Activated CD8-positive, alpha-beta memory T cell treated with anti-CD3 and anti-CD28 coated beads, Interleukin-2, amount 10 ng/mL, durations not matched to agents 7 days and 5 days (primary cell): Measurements from ENCODE around the gene LYZL4. TPM values are rescaled to one million over a fixed set of nuclear protein-coding genes. Genes with fewer than 3 reads are reported as not detected.

ENCODE experiments used
- ATAC-seq: fragments of 150-1000 bp; cut with Tn5 transposase; one replicate; pipeline ENCODE4 v1.10.0; 2021; ENCODE audit warnings: moderate library complexity
- CTCF ChIA-PET: fragments of 350-600 bp; sonication (Branson Sonifier 250); formaldehyde crosslinking; loops from one replicate; lab custom pipeline; 2021; ENCODE audit warnings: antibody characterized with exemption; lab: Charles Lee
- DNase-seq: peaks from one replicate; pipeline ENCODE4 v3.0.0-alpha.2; 2020
- H3K27ac Mint-ChIP-seq: one replicate; pipeline ENCODE4 v1.8.0; 2021; ENCODE audit warnings: mild to moderate bottlenecking, mixed read lengths
- H3K27me3 Mint-ChIP-seq: one replicate; pipeline ENCODE4 v1.8.0; 2021; ENCODE audit warnings: mixed read lengths
- H3K36me3 Mint-ChIP-seq: one replicate; pipeline ENCODE4 v1.8.0; 2021; ENCODE audit warnings: mild to moderate bottlenecking, mixed read lengths
- H3K4me1 Mint-ChIP-seq: one replicate; pipeline ENCODE4 v1.8.0; 2021; ENCODE audit warnings: mixed read lengths
- H3K4me3 Mint-ChIP-seq: one replicate; pipeline ENCODE4 v1.8.0; 2021; ENCODE audit warnings: mild to moderate bottlenecking, moderate library complexity, mixed read lengths
- H3K9me3 Mint-ChIP-seq: one replicate; pipeline ENCODE4 v1.8.0; 2022; ENCODE audit warnings: low read depth, mixed read lengths
- total RNA-seq, 2 experiments: library from RNA; stranded (reverse); gene quantifications; one replicate each; pipeline ENCODE4 v1.2.3, GENCODE V29; 2021

Gene LYZL4
- total RNA-seq, 2 experiments from 2014 or later = not detected

GRCh38 chr3:42412526-42413155 lies 2.2 kb upstream of the LYZL4 start:
- Mint-ChIP-seq H3K27me3 (peaks cover 22% of the 10 kb centered on the region), H3K27ac (no peak overlapping the region), H3K4me1 (no peaks in the 10 kb centered on the region), H3K36me3 (no peaks in the 10 kb centered on the region), H3K4me3 (no peak overlapping the region), H3K9me3 (no peaks in the 10 kb centered on the region)
- DNase-seq = no peak
- ATAC-seq = no peak
- CTCF ChIA-PET = no interaction called here

GRCh38 chr3:42411429-42411828 lies 1.0 kb upstream of the LYZL4 start:
- no peaks in the 10 kb centered on the region for H3K4me1 Mint-ChIP-seq
- H3K9me3 Mint-ChIP-seq = no peaks in the 10 kb centered on the region
- H3K36me3 Mint-ChIP-seq = no peaks in the 10 kb centered on the region
- DNase-seq (no peak), ATAC-seq (no peak)
- CTCF ChIA-PET = no interaction called here
- peaks cover 22% of the 10 kb centered on the region for H3K27me3 Mint-ChIP-seq
- H3K4me3 Mint-ChIP-seq = no peak overlapping the region
- H3K27ac Mint-ChIP-seq = no peak overlapping the region

GRCh38 chr3:42408156-42408555 lies 2.3 kb downstream of the LYZL4 start:
- DNase-seq (no peak), ATAC-seq (no peak)
- CTCF ChIA-PET = no interaction called here
- no peaks in the 10 kb centered on the region for H3K36me3 Mint-ChIP-seq
- no peak overlapping the region for H3K4me3 Mint-ChIP-seq
- H3K27me3 Mint-ChIP-seq = peaks cover 11% of the 10 kb centered on the region
- H3K4me1 Mint-ChIP-seq = peaks cover 3% of the 10 kb centered on the region
- H3K9me3 Mint-ChIP-seq = no peaks in the 10 kb centered on the region
- no peak overlapping the region for H3K27ac Mint-ChIP-seq

GRCh38 chr3:42406727-42407450 lies 3.5 kb downstream of the LYZL4 start:
- no peak overlapping the region for H3K27ac Mint-ChIP-seq
- DNase-seq = no peak
- H3K9me3 Mint-ChIP-seq = no peaks in the 10 kb centered on the region
- H3K4me3 Mint-ChIP-seq = no peak overlapping the region
- H3K4me1 Mint-ChIP-seq = peaks cover 3% of the 10 kb centered on the region
- CTCF ChIA-PET = no interaction called here
- peaks cover 11% of the 10 kb centered on the region for H3K27me3 Mint-ChIP-seq
- ATAC-seq = no peak
- no peaks in the 10 kb centered on the region for H3K36me3 Mint-ChIP-seq

- ATAC-seq (no peak), DNase-seq (no peak)
- CTCF ChIA-PET = no interaction called here
- Mint-ChIP-seq H3K4me3 (no peak overlapping the region), H3K27me3 (peaks cover 12% of the 10 kb centered on the region), H3K27ac (no peak overlapping the region), H3K9me3 (no peaks in the 10 kb centered on the region), H3K36me3 (peaks cover 2% of the 10 kb centered on the region), H3K4me1 (peaks cover 3% of the 10 kb centered on the region)
Measured at GRCh38 chr3:42405857-42406256, 4.6 kb downstream of the LYZL4 start.

DNA sequence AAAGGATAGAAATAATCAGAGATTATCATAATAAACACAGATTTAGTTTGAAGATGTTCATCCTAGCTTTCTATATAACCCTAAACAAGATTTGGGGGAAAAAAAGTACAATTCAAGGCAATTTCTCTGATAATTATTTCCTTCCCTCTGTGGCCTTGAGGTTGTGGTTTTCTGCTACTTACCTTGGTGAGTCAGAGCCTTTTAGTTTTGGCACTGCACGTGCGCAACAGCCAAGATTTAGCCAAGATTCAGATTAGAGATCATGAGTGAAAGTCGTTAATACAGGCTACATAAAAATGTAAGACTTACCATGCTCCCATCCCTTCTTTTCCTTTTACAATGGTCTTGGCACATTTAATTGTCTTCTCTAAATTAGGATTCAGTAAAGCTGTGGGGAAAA lies 6.7 kb downstream of the LYZL4 start:
- DNase-seq = no peak
- no peak overlapping the region for H3K27ac Mint-ChIP-seq
- CTCF ChIA-PET = no interaction called here
- peaks cover 2% of the 10 kb centered on the region for H3K36me3 Mint-ChIP-seq
- no peak overlapping the region for H3K4me3 Mint-ChIP-seq
- H3K27me3 Mint-ChIP-seq = peaks cover 2% of the 10 kb centered on the region
- H3K4me1 Mint-ChIP-seq = peaks cover 3% of the 10 kb centered on the region
- no peak for ATAC-seq
- H3K9me3 Mint-ChIP-seq = no peaks in the 10 kb centered on the region

DNA sequence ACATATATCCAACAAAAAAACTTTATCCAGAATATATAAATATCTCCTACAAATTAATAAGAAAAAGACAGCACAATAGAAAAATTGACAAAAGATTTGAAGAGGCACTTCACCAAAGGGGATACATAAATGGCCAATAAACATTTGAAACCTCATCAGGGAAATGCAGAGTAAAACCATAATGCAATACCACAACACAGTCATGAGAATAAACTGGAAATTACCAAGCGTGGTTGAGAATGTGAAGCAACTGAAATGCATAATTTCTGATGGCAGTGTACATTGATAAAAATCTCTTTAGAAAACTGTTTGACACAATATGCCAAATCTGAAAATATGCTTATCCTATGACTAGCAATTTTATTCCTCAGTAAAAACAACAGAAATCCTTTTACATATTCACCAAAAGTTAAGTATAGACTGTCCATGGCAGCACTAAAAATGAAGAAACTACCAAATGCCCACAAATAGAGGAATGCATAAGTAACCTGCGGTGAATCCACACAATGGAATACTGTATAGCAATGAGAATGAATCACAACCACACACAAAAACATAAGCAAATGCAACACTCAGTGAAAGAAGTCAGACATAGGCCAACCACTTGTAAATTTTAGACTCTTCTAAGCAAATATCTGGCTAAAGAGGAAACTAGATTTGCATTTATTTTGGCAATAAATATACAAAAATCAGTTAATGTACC lies 7.9 kb downstream of the LYZL4 start:
- no peak for ATAC-seq
- DNase-seq = no peak
- peaks cover 2% of the 10 kb centered on the region for H3K27me3 Mint-ChIP-seq
- peaks cover 3% of the 10 kb centered on the region for H3K4me1 Mint-ChIP-seq
- H3K36me3 Mint-ChIP-seq = peaks cover 2% of the 10 kb centered on the region
- H3K4me3 Mint-ChIP-seq = no peak overlapping the region
- H3K27ac Mint-ChIP-seq = no peak overlapping the region
- H3K9me3 Mint-ChIP-seq = no peaks in the 10 kb centered on the region
- CTCF ChIA-PET = no interaction called here

- Mint-ChIP-seq H3K27ac (no peak overlapping the region), H3K36me3 (peaks cover 2% of the 10 kb centered on the region), H3K4me3 (no peak overlapping the region), H3K9me3 (no peaks in the 10 kb centered on the region), H3K4me1 (no peaks in the 10 kb centered on the region), H3K27me3 (peaks cover 2% of the 10 kb centered on the region)
- no peak for ATAC-seq
- CTCF ChIA-PET = no interaction called here
- no peak for DNase-seq
Measured at GRCh38 chr3:42398080-42398479, 12.3 kb downstream of the LYZL4 start.

- H3K9me3 Mint-ChIP-seq = no peaks in the 10 kb centered on the region
- H3K27me3 Mint-ChIP-seq = peaks cover 2% of the 10 kb centered on the region
- CTCF ChIA-PET = no interaction called here
- DNase-seq (no peak), ATAC-seq (no peak)
- no peak overlapping the region for H3K27ac Mint-ChIP-seq
- peaks cover 2% of the 10 kb centered on the region for H3K36me3 Mint-ChIP-seq
- no peak overlapping the region for H3K4me3 Mint-ChIP-seq
- H3K4me1 Mint-ChIP-seq = no peaks in the 10 kb centered on the region
Measured at GRCh38 chr3:42397644-42398043, 12.8 kb downstream of the LYZL4 start.

GRCh38 chr3:42394579-42395288 lies 15.7 kb downstream of the LYZL4 start:
- Mint-ChIP-seq H3K36me3 (no peaks in the 10 kb centered on the region), H3K27me3 (no peaks in the 10 kb centered on the region), H3K9me3 (no peaks in the 10 kb centered on the region), H3K4me3 (no peak overlapping the region), H3K4me1 (no peaks in the 10 kb centered on the region), H3K27ac (no peak overlapping the region)
- CTCF ChIA-PET = no interaction called here
- ATAC-seq (no peak), DNase-seq (no peak)

DNA sequence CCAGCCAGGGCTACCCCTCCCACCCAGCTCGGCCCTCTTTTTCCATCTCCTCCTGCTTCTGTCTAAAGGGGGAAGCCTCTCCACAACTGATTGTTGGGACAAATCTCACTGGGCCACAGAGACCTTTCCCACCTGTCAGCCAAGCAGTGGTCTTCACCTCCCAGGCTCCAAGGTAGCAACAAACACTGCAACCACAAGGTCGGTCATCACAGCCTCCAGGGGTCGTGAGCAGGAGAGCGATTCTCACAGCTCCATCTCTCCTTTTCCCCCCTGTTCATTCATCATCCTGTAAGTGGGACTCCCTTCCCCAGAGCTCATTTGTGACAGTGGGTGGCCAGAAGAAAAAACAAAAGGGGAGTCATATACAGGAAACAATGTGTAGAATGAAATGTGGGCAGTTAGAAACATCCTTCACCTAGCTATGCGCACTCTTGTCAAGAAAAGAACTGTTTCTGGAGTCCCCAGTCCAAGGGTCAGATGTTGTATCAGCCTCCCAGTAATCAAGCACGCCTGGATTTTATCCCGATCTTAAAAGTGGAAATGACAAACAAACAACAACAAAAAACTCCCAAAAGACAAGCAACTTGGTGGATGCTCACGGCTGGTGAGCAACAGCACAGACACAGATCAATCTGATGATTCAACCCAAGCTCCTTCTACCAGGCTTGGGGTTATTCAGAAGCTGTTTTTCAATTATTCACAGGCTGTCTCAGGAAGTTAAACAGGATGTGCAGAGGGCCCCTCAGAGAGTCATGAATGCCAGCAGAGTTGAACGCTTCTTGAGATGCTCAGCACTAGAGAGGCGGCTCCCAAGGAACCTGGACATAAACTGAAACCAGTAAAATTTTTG lies 22.4 kb downstream of the LYZL4 start:
- CTCF ChIA-PET = interaction anchor here (1.2 kb wide), 1 partner anchor 12 kb away, joined by 3 read pairs; no protein-coding TSS in a partner anchor
- DNase-seq (peak; percentile 47), ATAC-seq (peak; percentile 81)
- Mint-ChIP-seq H3K4me1 (peaks cover 18% of the 10 kb centered on the region), H3K9me3 (no peaks in the 10 kb centered on the region), H3K27ac (peak overlapping the region; percentile 77), H3K4me3 (peak overlapping the region; percentile 0), H3K27me3 (peaks cover 9% of the 10 kb centered on the region), H3K36me3 (no peaks in the 10 kb centered on the region)

GRCh38 chr3:42381551-42382082 lies 28.8 kb downstream of the LYZL4 start:
- CTCF ChIA-PET = no interaction called here
- Mint-ChIP-seq H3K36me3 (no peaks in the 10 kb centered on the region), H3K4me1 (no peaks in the 10 kb centered on the region), H3K4me3 (no peak overlapping the region), H3K27me3 (peaks cover 11% of the 10 kb centered on the region), H3K27ac (no peak overlapping the region), H3K9me3 (no peaks in the 10 kb centered on the region)
- ATAC-seq (no peak), DNase-seq (no peak)
